HCT116 (cell line): Measurements from ENCODE around the gene ZNF99. TPM values are rescaled to one million over a fixed set of nuclear protein-coding genes. Genes with fewer than 3 reads are reported as not detected.

Experiments used
- total RNA-seq: library from RNA; stranded (reverse); gene quantifications from one replicate; pipeline ENCODE4 v1.2.1, GENCODE V29; 2021; ENCODE audit not compliant: unreplicated experiment

The ZNF99 gene
- total RNA-seq, 1 experiment from 2014 or later = not detected

Other genes with a start within 250 kb of the ZNF99 start
- not detected for gene ZNF492, start 149.8 kb downstream of the ZNF99 start, total RNA-seq
- not detected for gene ZNF723, start 48.1 kb upstream of the ZNF99 start, total RNA-seq
- not detected for gene ZNF728, start 219.0 kb upstream of the ZNF99 start, total RNA-seq